Measurements from ENCODE around the gene DEPDC1B.
A peak's percentile ranks its signal among the peaks of the same experiment; 100 is the strongest.
"Not testable (repeated sequence)": the region's sequence is repeated elsewhere in the genome, so short reads cannot be mapped to it uniquely, and the experiment has no call there.

Gene DEPDC1B, protein sequence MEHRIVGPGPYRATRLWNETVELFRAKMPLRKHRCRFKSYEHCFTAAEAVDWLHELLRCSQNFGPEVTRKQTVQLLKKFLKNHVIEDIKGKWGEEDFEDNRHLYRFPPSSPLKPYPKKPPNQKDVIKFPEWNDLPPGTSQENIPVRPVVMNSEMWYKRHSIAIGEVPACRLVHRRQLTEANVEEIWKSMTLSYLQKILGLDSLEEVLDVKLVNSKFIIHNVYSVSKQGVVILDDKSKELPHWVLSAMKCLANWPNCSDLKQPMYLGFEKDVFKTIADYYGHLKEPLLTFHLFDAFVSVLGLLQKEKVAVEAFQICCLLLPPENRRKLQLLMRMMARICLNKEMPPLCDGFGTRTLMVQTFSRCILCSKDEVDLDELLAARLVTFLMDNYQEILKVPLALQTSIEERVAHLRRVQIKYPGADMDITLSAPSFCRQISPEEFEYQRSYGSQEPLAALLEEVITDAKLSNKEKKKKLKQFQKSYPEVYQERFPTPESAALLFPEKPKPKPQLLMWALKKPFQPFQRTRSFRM

DNA sequence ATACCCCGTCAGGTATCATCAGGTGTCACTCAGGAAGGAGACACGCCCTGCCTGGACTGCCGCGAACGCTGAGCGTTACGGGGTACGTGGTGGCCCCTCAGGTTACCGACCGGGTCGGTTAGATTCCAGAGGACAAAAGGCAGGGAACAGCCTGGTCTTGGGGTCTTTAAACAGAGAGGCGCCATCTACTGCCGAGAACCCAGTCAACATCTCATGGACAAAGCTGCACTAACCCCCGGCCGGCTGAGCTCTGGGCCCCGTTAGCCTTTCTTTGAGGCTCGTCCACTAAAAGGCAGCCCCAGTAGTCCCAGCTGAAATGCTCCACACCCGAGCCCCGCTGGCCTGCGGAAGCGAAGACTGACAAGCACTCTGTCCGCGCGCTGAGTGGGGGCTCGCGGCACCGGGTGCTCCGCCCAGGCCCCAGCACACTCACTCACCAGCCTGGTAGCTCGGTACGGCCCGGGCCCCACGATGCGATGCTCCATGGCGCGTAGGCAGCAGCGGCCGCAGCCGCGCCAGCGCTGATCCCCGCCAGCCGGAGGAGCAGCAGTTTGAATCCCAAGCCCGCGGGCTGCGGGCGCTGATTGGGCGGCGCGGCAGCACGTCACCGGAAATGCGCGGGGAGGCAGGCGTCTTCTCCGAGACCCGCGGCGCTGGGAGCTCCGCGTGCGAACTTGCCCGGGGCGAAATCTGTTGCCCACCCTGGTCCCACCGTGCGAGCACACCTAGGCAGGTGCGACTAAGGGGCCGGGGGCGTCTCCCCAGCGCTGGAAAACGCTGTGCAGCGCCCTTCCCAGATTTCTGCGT lies at the start of gene DEPDC1B:
DEPDC1B (minus strand) TSS at position 558 of the 807 bp plus-strand sequence; CDS start at position 485, 73 bp downstream.
- peak; percentile 59 for DNase-seq (ENCODE audit: extremely low read depth, low read depth)
- TF ChIP-seq, protein P1, sequence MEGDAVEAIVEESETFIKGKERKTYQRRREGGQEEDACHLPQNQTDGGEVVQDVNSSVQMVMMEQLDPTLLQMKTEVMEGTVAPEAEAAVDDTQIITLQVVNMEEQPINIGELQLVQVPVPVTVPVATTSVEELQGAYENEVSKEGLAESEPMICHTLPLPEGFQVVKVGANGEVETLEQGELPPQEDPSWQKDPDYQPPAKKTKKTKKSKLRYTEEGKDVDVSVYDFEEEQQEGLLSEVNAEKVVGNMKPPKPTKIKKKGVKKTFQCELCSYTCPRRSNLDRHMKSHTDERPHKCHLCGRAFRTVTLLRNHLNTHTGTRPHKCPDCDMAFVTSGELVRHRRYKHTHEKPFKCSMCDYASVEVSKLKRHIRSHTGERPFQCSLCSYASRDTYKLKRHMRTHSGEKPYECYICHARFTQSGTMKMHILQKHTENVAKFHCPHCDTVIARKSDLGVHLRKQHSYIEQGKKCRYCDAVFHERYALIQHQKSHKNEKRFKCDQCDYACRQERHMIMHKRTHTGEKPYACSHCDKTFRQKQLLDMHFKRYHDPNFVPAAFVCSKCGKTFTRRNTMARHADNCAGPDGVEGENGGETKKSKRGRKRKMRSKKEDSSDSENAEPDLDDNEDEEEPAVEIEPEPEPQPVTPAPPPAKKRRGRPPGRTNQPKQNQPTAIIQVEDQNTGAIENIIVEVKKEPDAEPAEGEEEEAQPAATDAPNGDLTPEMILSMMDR (IDR thresholded peaks at IDR 0.05; ENCODE audit: low read depth, low read length): peak; percentile 50

DNA sequence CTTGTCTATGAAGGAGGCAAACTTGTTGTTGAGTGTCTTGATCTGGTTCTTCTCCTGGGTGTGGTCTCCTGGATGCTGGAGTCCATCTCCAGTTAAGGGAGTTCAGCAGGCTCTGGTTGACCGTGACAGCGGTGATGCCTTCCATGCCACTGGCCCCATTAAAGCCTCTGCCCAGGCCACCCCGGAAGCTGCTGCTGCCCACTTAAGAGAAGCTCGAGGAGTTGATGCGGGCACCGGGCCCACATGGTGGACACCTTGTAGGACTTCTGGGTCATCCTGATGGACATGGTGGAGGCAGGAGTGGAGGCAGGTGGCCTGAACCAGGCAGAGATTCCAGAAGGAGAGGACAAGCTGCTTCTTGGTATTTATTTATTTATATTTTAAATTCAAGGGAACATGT lies 44.7 kb upstream of the DEPDC1B start:
- no peak for DNase-seq (ENCODE audit: extremely low read depth, low read depth)
- TF ChIP-seq, protein P1 (IDR thresholded peaks at IDR 0.05; ENCODE audit: low read depth, low read length): no peak

DNA sequence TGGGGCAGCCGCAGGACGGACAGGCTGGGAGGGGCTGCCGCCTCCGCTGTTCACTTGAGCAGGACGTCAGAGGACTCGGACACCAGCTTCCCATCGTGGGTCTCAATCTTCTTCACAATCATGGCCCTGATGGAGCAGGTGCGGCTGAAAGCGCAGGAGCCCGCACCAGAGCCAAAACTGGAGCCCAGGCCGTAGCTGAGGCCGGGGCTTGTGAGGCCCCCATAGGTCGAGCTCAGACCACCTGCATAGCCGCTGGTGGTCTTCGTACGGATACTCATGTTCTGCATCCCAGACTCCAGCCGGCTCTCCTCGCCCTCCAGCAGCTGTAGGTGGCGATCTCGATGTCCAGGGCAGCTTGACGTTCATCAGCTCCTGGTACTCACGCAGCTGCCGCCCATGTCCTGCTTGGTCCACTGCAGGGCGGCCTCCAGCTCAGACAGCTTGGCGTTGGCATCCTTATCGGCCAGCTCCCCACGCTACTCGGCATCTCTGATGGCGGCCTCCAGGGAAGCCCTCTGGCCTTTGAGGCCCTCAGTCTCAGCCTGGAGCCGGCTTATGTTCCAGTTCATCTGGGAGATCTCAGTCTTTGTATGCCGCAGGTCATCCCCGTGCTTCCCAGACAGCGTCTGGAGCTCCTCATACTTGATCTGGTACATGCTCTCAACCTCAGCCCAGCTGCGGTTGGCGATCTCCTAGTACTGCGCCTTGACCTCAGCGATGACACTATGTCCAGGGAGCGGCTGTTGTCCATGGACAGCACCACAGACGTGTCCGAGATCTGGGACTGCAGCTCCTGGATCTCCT lies 43.7 kb upstream of the DEPDC1B start:
- DNase-seq (ENCODE audit: extremely low read depth, low read depth): no peak
- TF ChIP-seq, protein P1 (IDR thresholded peaks at IDR 0.05; ENCODE audit: low read depth, low read length): no peak

DNA sequence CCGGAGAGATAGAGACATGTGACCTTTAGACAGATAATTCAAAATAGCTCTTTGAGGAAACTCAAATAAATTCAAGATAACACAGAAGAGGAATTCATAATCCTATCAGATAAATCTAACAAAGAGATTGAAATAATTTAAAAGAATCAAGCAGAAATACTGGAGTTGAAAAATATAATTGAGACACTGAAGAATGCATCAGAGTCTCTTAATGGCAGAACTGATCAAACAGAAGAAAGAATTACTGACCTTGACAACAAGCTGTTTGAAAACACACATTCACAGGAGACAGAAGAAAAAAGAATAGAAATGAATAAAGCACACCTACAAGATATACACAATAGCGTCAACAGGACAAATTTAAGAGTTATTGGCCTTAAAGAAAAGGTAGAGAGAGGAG lies 40.4 kb upstream of the DEPDC1B start:
- TF ChIP-seq, protein P1 (IDR thresholded peaks at IDR 0.05; ENCODE audit: low read depth, low read length): no peak
- no peak for DNase-seq (ENCODE audit: extremely low read depth, low read depth)

DNA sequence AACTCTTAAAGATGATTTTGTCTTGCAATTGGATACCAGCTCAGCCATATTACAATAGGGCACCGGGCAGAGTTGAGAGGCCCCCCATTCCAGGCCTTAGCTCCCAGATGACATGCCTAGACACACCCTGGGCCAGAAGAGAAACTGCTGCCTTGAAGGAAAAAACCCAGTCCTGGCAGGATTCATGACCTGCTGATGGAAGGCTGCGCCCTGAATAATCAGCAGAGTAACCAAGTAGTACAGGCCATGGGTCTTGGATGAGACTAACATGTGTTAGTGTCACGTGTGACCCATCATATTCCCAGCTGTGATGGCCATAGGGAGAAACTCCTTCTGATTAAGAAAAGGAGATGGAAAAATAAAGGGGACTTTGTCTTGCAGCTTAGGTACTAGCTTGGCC lies 39.0 kb upstream of the DEPDC1B start:
- TF ChIP-seq, protein P1 (IDR thresholded peaks at IDR 0.05; ENCODE audit: low read depth, low read length): no peak
- DNase-seq (ENCODE audit: extremely low read depth, low read depth): no peak

DNA sequence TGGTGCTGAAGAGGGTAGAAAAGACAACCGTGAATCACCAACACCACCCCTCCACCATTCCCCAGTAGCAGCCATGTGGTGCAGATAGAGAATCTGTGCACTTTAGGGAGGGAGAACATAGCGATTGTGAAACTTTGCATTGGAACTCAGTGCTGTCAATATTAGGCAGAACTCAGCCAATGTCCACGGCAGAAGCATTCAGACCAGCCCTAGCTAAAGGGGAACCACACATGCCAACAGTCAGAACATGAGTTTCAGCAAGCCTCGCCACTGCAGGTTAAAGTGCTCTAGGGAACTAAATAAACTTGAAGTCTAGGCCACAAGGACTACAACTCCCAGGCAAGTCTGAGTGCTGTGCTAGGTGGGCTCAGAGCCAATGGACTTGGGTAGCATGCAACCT lies 38.5 kb upstream of the DEPDC1B start:
- DNase-seq (ENCODE audit: extremely low read depth, low read depth): no peak
- TF ChIP-seq, protein P1 (IDR thresholded peaks at IDR 0.05; ENCODE audit: low read depth, low read length): no peak

DNA sequence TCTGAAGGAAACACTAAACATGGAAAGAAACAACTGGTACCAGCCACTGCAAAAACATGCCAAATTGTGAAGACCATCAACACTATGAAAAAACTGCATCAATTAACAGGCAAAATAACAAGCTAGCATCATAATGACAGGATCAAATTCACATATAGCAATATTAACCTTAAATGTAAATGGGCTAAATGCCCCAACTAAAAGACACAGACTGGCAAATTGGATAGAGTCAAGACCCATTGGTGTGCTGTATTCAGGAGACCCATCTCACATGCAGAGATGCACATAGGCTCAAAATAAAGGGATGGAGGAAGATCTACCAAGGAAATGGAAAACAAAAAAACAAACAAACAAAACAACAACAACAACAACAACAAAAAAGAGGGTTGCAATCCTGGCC lies 30.9 kb upstream of the DEPDC1B start:
- not testable (repeated sequence) for DNase-seq (ENCODE audit: extremely low read depth, low read depth)

All from AG09319 (cell line).